T-helper 2 cell treated with Interferon-gamma antibody and Interleukin-4, amounts not matched to agents 5 μg/mL and 100 μg/mL, for 36 hours (primary cell): ENCODE results near the gene TMEM235.
"Not testable (repeated sequence)": the region's sequence is repeated elsewhere in the genome, so short reads cannot be mapped to it uniquely, and the experiment has no call there.

Source experiments
- DNase-seq: peaks from one replicate; pipeline ENCODE4 v3.0.0; 2021; ENCODE audit warnings: low spot score
- H3K27ac Mint-ChIP-seq: one replicate; pipeline ENCODE4 v1.8.0; 2021; ENCODE audit warnings: mild to moderate bottlenecking, mixed read lengths
- H3K27me3 Mint-ChIP-seq: one replicate; pipeline ENCODE4 v1.8.0; 2021; ENCODE audit warnings: low read depth, mixed read lengths
- H3K36me3 Mint-ChIP-seq: one replicate; pipeline ENCODE4 v1.8.0; 2021; ENCODE audit warnings: low read depth, mixed read lengths
- H3K4me1 Mint-ChIP-seq: one replicate; pipeline ENCODE4 v1.8.0; 2021; ENCODE audit warnings: low read depth, mixed read lengths
- H3K4me3 Mint-ChIP-seq: one replicate; pipeline ENCODE4 v1.8.0; 2022; ENCODE audit warnings: mild to moderate bottlenecking, moderate library complexity, mixed read lengths
- H3K9me3 Mint-ChIP-seq: one replicate; pipeline ENCODE4 v1.8.0; 2021; ENCODE audit warnings: mixed read lengths

The TMEM235 gene

GRCh38 chr17:78226759-78227454, 4.5 kb upstream of the TMEM235 start:
- H3K4me1 Mint-ChIP-seq = no peaks in the 10 kb centered on the region
- DNase-seq = no peak
- H3K9me3 Mint-ChIP-seq = no peaks in the 10 kb centered on the region
- H3K27ac Mint-ChIP-seq = no peak overlapping the region
- H3K27me3 Mint-ChIP-seq = peaks cover 16% of the 10 kb centered on the region
- no peak overlapping the region for H3K4me3 Mint-ChIP-seq
- peaks cover 27% of the 10 kb centered on the region for H3K36me3 Mint-ChIP-seq

- H3K36me3 Mint-ChIP-seq = peaks cover 26% of the 10 kb centered on the region
- H3K27me3 Mint-ChIP-seq = peaks cover 21% of the 10 kb centered on the region
- no peaks in the 10 kb centered on the region for H3K4me1 Mint-ChIP-seq
- no peak for DNase-seq
- no peak overlapping the region for H3K4me3 Mint-ChIP-seq
- H3K9me3 Mint-ChIP-seq = no peaks in the 10 kb centered on the region
- H3K27ac Mint-ChIP-seq = no peak overlapping the region
Measured at GRCh38 chr17:78227455-78227916, 3.9 kb upstream of the TMEM235 start.

DNA sequence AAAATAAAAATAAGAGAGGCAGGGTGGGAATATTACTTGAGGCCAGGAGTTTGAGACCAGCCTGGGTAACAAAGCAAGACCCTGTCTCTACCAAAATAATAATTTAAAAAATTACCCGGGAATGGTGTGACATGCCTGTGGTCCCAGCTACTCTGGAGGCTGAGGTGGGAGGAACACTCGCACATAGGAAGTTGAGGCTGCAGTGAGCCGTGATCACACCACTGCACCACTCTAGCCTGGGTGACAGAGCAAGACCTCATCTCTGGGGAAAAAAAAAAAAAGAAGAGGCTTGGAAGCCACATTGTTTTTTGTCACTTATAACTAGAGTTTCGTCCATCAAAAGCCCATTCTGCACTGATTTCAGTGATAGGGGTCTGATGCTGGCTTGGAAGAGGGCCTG, 3.3 kb upstream of the TMEM235 start:
- Mint-ChIP-seq H3K4me3 (no peak overlapping the region), H3K36me3 (peaks cover 21% of the 10 kb centered on the region), H3K4me1 (no peaks in the 10 kb centered on the region), H3K27me3 (peaks cover 27% of the 10 kb centered on the region), H3K27ac (no peak overlapping the region), H3K9me3 (no peaks in the 10 kb centered on the region)
- no peak for DNase-seq

- no peak for DNase-seq
Measured at GRCh38 chr17:78230252-78230962, 1.0 kb upstream of the TMEM235 start.

DNA sequence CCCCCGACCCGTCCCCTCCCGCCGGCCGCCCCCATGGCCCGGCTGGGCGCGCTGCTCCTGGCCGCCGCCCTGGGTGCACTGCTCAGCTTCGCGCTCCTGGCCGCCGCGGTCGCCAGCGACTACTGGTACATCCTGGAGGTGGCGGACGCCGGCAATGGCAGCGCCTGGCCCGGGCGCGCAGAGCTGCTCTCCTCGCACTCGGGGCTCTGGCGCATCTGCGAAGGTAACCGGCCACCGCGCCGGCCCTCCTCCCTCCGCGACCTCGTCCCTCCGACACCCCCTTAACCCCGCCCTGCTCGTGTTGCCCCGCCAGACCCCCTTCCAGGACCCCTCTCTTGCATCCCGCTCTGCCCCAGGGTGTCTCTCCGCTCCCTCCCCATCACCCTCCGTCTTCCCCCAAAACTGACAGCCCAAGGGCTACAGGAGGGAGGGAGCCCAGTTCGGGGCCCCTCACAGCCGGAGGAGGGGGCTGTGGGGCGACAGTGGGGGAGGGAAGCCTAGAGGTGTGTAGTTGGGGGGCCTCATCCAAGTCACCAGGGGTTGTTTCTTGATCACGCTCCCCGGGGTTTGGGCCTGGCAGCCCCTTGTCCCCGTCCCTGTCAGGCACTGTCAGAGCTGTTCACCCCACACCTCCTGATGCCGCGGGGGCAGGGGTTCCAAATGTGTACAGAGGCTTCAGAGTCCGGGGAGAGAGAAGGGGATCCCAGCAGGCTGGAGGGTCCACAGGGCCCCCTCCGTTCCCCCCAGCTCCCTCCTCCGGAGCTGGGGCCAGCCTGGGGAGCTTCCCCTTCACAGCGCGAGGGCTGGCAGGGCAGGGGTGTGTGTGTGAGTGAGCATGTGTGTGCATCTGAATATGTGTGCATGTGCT, 794 bp downstream of the TMEM235 start:
- Mint-ChIP-seq H3K36me3 (no peaks in the 10 kb centered on the region), H3K27ac (no peak overlapping the region), H3K4me1 (no peaks in the 10 kb centered on the region), H3K9me3 (no peaks in the 10 kb centered on the region), H3K27me3 (peaks cover 31% of the 10 kb centered on the region), H3K4me3 (no peak overlapping the region)
- DNase-seq = no peak

More at GRCh38 chr17:78230252-78230962, 1.0 kb upstream of the TMEM235 start:
- no peak overlapping the region for H3K27ac Mint-ChIP-seq
- no peaks in the 10 kb centered on the region for H3K36me3 Mint-ChIP-seq
- H3K4me3 Mint-ChIP-seq = no peak overlapping the region
- H3K9me3 Mint-ChIP-seq = no peaks in the 10 kb centered on the region
- H3K27me3 Mint-ChIP-seq = peaks cover 31% of the 10 kb centered on the region
- H3K4me1 Mint-ChIP-seq = no peaks in the 10 kb centered on the region

DNA sequence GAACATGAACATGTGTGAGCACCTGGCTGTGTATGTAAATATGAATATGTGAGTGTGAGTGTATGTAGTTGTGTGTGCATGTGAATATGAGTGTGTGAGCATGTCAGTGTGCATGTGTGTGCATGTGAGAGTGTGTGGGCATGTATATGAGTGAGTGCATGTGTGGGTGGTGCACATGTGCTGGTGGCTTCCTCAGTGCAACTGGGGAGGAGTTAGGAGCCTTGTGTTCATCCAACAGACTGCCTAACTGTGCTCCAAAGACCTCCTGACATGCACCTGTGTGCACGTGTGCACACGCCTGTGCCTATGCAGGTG, 1.4 kb downstream of the TMEM235 start:
- no peaks in the 10 kb centered on the region for H3K36me3 Mint-ChIP-seq
- no peaks in the 10 kb centered on the region for H3K4me1 Mint-ChIP-seq
- peaks cover 31% of the 10 kb centered on the region for H3K27me3 Mint-ChIP-seq
- H3K4me3 Mint-ChIP-seq = no peak overlapping the region
- no peaks in the 10 kb centered on the region for H3K9me3 Mint-ChIP-seq
- no peak for DNase-seq
- H3K27ac Mint-ChIP-seq = no peak overlapping the region

GRCh38 chr17:78233678-78234077, 2.2 kb downstream of the TMEM235 start:
- Mint-ChIP-seq H3K36me3 (no peaks in the 10 kb centered on the region), H3K27ac (no peak overlapping the region), H3K4me3 (no peak overlapping the region), H3K27me3 (peaks cover 31% of the 10 kb centered on the region), H3K4me1 (no peaks in the 10 kb centered on the region), H3K9me3 (no peaks in the 10 kb centered on the region)
- DNase-seq = no peak

GRCh38 chr17:78234261-78234865, 2.9 kb downstream of the TMEM235 start:
- no peaks in the 10 kb centered on the region for H3K4me1 Mint-ChIP-seq
- no peaks in the 10 kb centered on the region for H3K36me3 Mint-ChIP-seq
- no peak overlapping the region for H3K27ac Mint-ChIP-seq
- no peak for DNase-seq
- H3K27me3 Mint-ChIP-seq = peaks cover 31% of the 10 kb centered on the region
- no peak overlapping the region for H3K4me3 Mint-ChIP-seq
- H3K9me3 Mint-ChIP-seq = no peaks in the 10 kb centered on the region

DNA sequence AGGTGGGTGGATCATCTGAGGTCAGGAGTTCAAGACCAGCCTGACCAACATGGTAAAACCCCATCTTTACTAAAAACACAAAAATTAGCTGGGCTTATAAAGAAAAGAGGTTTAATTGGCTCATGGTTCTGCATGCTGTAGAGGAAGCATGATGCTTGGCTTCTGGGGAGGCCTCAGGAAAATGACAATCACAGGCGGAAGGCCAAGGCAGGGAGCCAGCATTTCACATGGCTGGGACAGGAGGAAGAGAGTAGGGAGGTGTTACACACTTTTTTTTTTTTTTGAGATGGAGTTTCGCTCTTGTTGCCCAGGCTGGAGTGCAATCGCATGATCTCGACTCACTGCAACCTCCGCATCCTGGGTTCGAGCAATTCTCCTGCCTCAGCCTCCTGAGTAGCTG, 3.6 kb downstream of the TMEM235 start:
- not testable (repeated sequence) for H3K4me3 Mint-ChIP-seq, DNase-seq, H3K9me3 Mint-ChIP-seq, H3K36me3 Mint-ChIP-seq, H3K27ac Mint-ChIP-seq, H3K4me1 Mint-ChIP-seq
- peaks cover 31% of the 10 kb centered on the region for H3K27me3 Mint-ChIP-seq

DNA sequence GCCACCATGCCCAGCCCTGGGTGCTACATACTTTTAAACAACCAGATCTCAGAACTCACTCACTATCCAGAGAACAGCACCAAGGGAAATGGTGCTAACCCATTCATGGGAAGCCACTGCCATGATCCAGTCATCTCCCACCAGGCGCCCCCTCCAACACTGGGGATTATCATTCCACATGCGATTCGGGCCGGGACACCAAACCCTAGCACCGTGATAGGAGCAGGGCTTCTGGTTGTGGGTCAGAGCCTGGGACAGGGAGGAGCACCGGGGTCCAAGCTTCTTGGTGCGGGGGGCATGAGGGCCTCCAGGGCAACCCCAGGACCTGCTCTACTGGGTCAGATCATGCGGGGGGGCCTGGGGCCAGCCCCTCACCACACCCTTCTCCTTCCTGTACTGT, 4.5 kb downstream of the TMEM235 start:
- Mint-ChIP-seq H3K9me3 (no peaks in the 10 kb centered on the region), H3K36me3 (no peaks in the 10 kb centered on the region), H3K27me3 (peaks cover 23% of the 10 kb centered on the region), H3K4me1 (no peaks in the 10 kb centered on the region), H3K4me3 (no peak overlapping the region), H3K27ac (no peak overlapping the region)
- DNase-seq = no peak

DNA sequence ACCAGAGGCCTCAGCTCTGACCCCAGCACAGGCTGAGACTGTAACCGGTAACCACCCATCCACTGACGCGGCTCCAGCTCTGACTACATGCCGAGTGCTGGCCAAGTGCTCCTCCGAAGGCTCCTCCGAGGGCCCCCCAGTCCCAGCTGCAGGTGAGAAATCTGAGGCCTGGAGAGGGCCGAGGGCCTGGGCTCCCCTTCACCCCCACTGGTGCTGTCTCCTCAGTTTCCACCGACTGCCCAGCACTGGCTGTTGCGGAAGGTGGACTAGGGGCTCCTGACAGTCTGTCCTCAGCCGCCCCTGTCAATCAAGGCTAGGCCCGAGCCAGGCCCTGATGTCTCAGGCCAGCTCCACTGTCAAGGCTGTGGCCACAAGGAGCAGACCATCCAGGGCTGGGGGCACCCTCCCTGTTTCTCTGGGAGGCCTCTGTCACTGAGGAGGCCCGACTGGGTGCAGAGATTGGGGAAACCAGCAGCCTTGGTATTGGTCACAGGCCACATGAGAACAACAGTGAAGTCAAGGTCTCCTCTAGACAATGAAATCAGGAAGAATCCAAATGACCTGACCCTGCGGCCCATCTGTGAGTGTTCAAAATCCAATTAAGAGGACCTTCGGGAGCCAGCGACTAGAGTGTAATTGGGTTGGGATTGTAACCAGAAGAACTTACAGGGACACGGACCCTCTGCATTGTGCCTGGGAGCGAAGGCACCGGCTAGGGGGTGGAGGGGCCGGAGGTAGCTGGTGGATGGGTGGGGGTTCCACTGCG, 5.1 kb downstream of the TMEM235 start:
- H3K9me3 Mint-ChIP-seq = no peaks in the 10 kb centered on the region
- no peak for DNase-seq
- no peak overlapping the region for H3K27ac Mint-ChIP-seq
- no peaks in the 10 kb centered on the region for H3K36me3 Mint-ChIP-seq
- peaks cover 16% of the 10 kb centered on the region for H3K27me3 Mint-ChIP-seq
- no peak overlapping the region for H3K4me3 Mint-ChIP-seq
- no peaks in the 10 kb centered on the region for H3K4me1 Mint-ChIP-seq

- H3K36me3 Mint-ChIP-seq = no peaks in the 10 kb centered on the region
- H3K27me3 Mint-ChIP-seq = peaks cover 10% of the 10 kb centered on the region
- no peaks in the 10 kb centered on the region for H3K9me3 Mint-ChIP-seq
- no peak overlapping the region for H3K27ac Mint-ChIP-seq
- no peak overlapping the region for H3K4me3 Mint-ChIP-seq
- DNase-seq = no peak
- no peaks in the 10 kb centered on the region for H3K4me1 Mint-ChIP-seq
Measured at GRCh38 chr17:78237401-78238012, 6.1 kb downstream of the TMEM235 start.
